HG03521 (cell line): Measurements from ENCODE around the gene HAUS6.
"Not testable (repeated sequence)": the region's sequence is repeated elsewhere in the genome, so short reads cannot be mapped to it uniquely, and the experiment has no call there.

Experiments used
- ATAC-seq: cut with Tn5 transposase; IDR thresholded peaks from one replicate; pipeline ENCODE4 v1.9.1; 2021; ENCODE audit warnings: mild to moderate bottlenecking, moderate library complexity; ENCODE audit not compliant: unreplicated experiment

The HAUS6 gene

GRCh38 chr9:19048966-19049916, 53.5 kb downstream of the HAUS6 start, which contains the start of gene RRAGA:
Gene RRAGA (plus strand): TSS chr9:19049427. CDS start chr9:19049660, 233 bp downstream.
- peak; percentile 91 for ATAC-seq

GRCh38 chr9:19036611-19037010, 66.1 kb downstream of the HAUS6 start:
- ATAC-seq = no peak

GRCh38 chr9:19033015-19033414, 69.7 kb downstream of the HAUS6 start, which contains the start of gene SAXO1:
Gene SAXO1 (minus strand): TSS chr9:19033209. CDS start chr9:19032908, 301 bp downstream.
- no peak for ATAC-seq

GRCh38 chr9:19032406-19032805, 70.3 kb downstream of the HAUS6 start:
- no peak for ATAC-seq

GRCh38 chr9:19030899-19031298, 71.8 kb downstream of the HAUS6 start:
- peak; percentile 45 for ATAC-seq

GRCh38 chr9:19028835-19029451, 73.8 kb downstream of the HAUS6 start:
- ATAC-seq = peak; percentile 51

GRCh38 chr9:19027825-19028224, 74.9 kb downstream of the HAUS6 start:
- ATAC-seq = no peak

- no peak for ATAC-seq
Observed at GRCh38 chr9:19026375-19026774, 76.3 kb downstream of the HAUS6 start.

- no peak for ATAC-seq
Observed at GRCh38 chr9:19023078-19023477, 79.6 kb downstream of the HAUS6 start.

GRCh38 chr9:19022206-19022605, 80.5 kb downstream of the HAUS6 start:
- ATAC-seq = no peak

- not testable (repeated sequence) for ATAC-seq
Observed at GRCh38 chr9:19021649-19022048, 81.1 kb downstream of the HAUS6 start.

- ATAC-seq = no peak
Observed at GRCh38 chr9:19020886-19021455, 81.7 kb downstream of the HAUS6 start.

GRCh38 chr9:19018201-19018600, 84.5 kb downstream of the HAUS6 start:
- no peak for ATAC-seq

GRCh38 chr9:19009391-19009965, 93.2 kb downstream of the HAUS6 start:
- no peak for ATAC-seq
